Measurements from ENCODE around the gene FAM114A1.
A peak's percentile ranks its signal among the peaks of the same experiment; 100 is the strongest.

FAM114A1 gene

GRCh38 chr4:38867478-38868058 lies at the start of gene FAM114A1:
TSS of gene FAM114A1 (plus strand) at chr4:38867806. CDS start at chr4:38878079, 10,273 bp downstream.
- DNase-seq (ENCODE audit: low read depth in 2 of 2) = peak in 1 of 2 donors; percentile 20

DNA sequence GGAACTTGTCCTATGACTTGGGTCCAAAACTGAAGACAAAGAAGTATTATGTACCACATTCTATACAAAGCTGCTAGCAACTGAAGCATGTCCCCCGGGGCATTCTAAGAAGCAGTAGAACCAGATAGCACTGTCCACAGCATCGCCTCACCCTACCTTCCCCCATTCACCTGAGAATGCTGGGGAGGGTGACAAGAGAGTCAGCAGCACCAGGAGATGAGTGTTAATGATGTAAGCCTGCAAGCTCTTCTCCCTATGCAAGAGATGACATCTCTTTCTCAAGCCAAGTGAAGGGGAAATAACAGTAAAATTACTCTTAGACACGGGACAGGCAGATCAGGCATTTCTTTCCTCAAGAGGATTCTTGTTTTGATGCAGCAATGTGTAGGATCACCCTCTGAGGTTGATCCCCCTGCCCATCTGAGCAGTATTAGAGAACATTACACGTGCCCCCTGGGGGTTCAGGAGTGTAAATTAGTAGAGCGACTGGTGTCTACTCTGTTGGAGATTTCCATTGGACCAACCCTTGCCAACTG lies 49.1 kb upstream of the FAM114A1 start:
- DNase-seq (ENCODE audit: low read depth in 2 of 2) = no peak

GRCh38 chr4:38819569-38819968 lies 48.0 kb upstream of the FAM114A1 start:
- DNase-seq (ENCODE audit: low read depth in 2 of 2) = no peak

DNA sequence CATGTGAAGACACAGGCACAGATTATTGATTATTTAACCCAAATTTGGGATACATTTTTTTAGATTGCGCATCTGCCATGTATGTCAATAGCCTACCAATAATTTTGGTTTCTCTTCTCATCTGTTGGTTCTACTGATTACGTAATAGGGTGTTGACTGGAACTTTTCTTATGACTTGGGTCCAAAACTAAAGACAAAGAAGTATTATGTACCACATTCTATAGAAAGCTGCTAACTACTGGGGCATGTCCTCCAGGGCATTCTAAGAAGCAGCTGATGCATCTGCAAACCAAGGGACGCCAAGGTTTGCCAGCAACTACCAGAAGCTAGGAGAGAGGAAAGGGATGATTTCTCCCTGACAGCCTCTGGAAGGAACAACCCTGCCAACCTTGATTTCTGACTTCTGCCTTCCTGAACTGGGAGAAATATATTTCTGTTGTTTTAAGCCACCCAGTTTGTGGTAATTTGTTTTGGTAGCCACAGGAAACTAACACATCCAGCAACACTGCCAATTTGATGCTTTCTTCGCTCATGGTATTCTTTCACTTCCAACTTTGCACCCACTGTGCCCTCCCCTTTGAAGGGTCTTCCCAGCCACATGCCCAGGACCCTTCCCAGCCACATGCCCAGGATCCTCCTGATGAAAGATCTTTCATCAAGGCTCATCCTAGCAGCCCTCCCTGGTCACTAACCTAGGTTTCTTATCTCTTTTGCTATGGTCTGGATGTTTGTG lies 47.1 kb upstream of the FAM114A1 start:
- DNase-seq (ENCODE audit: low read depth in 2 of 2) = no peak

GRCh38 chr4:38821739-38822138 lies 45.9 kb upstream of the FAM114A1 start:
- no peak for DNase-seq (ENCODE audit: low read depth in 2 of 2)

DNA sequence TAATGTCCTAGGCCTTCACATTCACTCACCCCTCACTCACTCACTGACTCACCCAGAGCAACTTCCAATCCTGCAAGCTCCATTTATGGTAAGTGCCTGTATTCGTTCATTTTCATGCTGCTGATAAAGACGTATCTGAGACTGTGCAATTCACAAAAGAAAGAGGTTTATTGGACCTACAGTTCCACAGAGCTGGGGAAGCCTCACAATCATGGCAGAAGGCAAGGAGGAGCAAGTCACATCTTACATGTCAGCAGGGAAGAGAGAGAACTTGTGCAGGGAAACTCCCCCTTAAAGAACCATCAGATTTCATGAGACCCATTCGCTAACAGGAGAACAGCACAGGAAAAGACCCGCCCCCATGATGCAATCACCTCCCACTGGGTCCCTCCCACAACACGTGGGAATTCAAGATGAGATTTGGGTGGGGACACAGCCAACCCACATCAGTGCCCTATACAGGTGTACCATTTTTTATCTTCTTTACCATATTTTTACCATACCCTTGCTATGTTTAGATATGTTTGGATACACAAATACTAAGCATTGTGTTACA lies 44.8 kb upstream of the FAM114A1 start:
- DNase-seq (ENCODE audit: low read depth in 2 of 2) = no peak

GRCh38 chr4:38823766-38824165 lies 43.8 kb upstream of the FAM114A1 start:
- DNase-seq (ENCODE audit: low read depth in 2 of 2) = no peak

DNA sequence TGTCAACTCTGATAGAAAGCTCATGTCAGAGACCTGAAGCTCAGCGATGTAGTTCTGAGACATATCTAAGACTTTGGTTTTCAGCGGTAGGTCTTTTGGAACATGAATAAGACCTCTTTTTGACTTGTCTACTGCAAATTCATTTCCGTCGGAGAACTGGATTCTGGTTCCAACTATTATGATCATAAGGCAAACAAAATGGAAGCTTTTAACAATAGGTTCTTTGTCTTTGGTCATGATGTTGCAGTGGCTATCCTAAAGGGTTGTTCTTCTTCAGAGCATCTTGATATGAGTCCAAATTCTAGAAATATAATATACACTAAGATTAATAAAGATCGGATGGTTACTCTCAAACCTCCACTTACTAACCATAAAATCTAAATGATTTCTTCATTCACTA lies 38.4 kb upstream of the FAM114A1 start:
- no peak for DNase-seq (ENCODE audit: low read depth in 2 of 2)

DNA sequence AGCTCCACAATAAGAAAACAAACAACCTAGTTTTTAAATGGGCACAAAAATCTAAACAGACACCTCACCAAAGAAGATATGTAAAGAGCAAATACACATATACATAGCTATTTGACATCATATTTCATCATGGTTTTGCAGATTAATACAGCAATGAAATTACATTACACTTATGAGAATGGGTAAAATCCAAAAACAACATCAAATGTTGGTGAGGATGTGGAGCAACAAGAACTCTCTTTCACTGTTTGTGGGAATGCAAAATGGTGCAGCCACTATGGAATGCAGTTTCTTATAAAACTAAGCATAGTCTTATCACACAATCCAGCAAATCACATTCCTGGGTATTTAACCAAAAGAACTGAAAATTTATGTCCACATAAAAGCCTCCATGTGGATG lies 36.0 kb upstream of the FAM114A1 start:
- DNase-seq (ENCODE audit: low read depth in 2 of 2) = no peak

DNA sequence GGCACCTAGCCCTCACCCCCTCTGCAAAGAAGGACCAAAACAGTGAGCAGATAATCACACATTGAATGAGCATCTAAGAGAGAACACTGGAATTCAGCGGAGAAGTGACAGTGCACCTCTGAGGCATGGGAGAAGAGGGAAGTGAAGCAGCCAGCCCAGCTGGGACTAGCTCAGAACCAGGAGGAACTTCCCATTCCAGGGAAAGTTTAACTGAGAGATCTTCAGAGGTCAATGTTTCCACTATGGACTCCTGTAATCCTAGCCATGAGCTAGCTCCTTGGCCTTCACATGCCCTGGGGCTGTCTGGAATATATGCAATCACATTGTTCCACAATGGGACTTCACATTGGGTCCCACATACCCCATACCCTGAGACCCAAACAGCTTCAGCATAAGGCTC lies 35.4 kb upstream of the FAM114A1 start:
- no peak for DNase-seq (ENCODE audit: low read depth in 2 of 2)

DNA sequence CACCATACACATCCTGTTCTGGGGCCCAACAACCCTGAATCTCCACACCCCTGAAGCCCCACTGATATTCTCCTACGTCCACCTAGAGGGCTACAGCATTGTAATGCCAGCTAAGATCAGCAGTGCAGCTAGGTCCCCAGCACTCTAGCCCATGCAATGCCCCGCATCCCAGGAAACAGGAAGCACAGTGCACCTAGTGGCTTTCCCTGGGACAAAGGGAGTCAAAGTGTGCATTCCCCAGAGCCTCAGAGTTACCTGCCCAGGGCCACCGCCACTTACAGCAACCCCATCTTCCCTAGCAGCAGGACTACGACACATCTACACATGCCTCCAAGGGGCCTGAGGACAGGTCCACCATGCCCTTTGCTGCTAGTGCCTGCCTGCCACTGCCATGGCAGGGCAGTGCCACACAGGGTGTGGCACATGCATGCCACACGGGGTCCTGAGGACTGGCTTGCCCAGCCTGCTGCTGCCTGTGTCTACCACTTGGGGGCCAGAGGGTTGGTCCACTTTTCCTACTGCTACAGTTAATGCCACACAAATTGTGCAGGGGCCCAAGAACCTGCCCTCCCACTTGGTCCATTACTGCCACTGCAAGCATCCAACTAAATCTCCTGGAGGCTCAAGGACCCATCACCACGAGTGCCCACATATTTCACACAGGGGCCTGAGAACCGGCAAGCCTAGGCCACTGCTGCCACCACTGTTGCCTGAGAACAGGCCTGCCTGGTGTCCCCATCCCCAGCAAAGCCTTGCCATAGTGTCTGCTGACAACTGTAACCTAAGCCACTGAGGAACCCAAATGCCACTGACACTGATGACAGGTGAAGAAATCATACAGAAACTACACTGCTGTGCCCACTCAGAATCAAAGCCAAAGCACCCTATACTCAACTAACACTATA lies 34.7 kb upstream of the FAM114A1 start:
- no peak for DNase-seq (ENCODE audit: low read depth in 2 of 2)

- DNase-seq (ENCODE audit: low read depth in 2 of 2) = no peak
Measured at GRCh38 chr4:38834570-38834969, 33.0 kb upstream of the FAM114A1 start.

DNA sequence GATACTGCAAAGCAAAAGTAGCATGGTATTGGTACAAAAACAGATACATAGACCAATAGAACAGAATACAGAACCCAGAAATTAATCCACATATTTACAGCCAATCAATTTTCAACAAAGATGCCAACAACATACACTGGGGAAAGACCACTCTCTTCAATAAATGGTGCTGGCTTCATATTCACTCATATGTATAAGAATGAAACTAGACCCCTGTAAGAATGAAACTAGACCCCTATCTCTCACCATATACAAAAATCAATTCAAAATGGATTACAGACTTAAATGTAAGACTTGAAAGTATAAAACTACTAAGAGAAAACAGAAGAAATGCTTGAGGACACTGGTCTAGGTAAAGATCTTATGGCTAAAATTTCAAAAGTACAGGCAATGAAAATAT lies 30.3 kb upstream of the FAM114A1 start:
- DNase-seq (ENCODE audit: low read depth in 2 of 2) = no peak

GRCh38 chr4:38837849-38838248 lies 29.8 kb upstream of the FAM114A1 start:
- DNase-seq (ENCODE audit: low read depth in 2 of 2) = no peak

- no peak for DNase-seq (ENCODE audit: low read depth in 2 of 2)
Measured at GRCh38 chr4:38842994-38843393, 24.6 kb upstream of the FAM114A1 start.

- DNase-seq (ENCODE audit: low read depth in 2 of 2) = no peak
Measured at GRCh38 chr4:38846015-38846414, 21.6 kb upstream of the FAM114A1 start.

DNA sequence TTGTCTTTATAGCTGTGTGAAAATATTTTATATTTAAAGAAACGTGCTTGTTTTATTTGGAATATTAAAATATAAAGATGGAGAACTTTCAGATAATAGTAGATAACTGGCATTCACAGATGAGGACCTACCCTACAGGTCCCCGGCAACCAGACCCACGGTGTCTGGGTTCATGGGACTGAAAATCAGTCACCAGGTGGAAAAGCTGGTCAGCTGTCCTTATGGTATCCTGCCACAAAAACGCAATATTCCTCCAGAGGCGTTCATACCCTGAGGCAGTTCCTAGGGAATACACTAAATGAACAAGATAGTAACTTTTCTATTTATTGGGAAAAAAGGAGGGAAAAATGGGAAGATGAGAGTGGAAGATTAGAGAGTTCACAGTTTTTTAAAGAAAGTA lies 12.1 kb upstream of the FAM114A1 start:
- no peak for DNase-seq (ENCODE audit: low read depth in 2 of 2)

DNA sequence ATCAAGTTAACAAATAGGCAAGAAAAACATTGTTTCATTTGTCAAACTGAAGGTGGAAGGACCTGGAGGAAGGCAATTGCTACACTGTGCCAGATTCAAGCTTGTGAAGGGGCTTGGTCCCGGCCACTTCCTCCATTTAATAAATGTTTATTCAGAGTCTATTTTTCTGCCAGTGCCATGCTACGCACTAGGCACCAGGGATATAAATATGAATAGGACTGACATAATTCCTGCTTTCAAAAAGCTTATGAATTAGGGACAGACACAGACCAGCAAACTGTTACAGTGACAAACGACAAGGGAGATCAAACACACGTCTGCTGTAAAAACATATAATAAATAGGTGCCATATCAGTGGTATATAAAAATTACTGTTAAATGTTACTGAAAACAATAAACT lies 11.6 kb upstream of the FAM114A1 start:
- no peak for DNase-seq (ENCODE audit: low read depth in 2 of 2)

- DNase-seq (ENCODE audit: low read depth in 2 of 2) = peak; percentile 9 to 39
Measured at GRCh38 chr4:38856524-38857337, 10.9 kb upstream of the FAM114A1 start, which contains the start of gene TLR6. TSS of gene TLR6 (minus strand) at chr4:38856817. CDS start at chr4:38829473, 27,344 bp downstream.

DNA sequence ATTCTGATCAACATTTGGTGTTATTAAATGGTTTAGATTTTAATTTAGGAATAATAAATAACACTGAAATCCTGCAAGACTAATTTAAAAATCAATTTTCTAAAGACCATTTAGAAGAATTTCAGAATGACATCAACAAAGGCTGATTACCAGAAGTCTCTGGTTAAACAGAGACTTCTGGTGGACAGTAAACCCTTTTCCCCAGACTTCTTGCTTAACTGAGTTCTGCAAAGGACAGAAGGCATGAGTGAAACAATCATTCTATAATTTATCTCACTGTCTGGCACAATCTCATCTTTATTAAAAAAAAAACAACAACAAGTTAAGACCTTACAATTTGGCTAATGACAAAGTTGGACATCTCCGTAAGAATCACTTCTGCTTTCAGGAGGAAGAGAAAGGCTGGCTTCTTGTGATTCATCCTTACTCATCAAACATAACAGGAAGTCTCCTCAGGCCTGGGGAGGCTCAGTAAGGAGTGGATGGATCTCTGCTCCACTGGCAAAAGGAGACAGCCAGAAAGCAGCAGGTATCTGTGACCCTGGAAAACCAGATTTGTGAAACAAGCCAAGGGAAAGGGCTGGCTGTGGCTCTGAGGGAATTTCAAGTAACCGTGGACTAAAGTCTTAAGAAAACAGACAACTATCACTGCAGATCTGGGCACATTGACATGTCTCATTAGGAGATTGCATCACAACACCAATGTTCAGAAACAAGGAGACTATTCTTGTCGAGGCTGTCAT lies 10.1 kb upstream of the FAM114A1 start:
- no peak for DNase-seq (ENCODE audit: low read depth in 2 of 2)

Measured in stimulated activated CD8-positive, alpha-beta memory T cell treated with anti-CD3 and anti-CD28 coated beads, Interleukin-15, amount 100 ng/mL, for 48 hours (primary cell).